GM23338 (cell line): ENCODE measurements around the gene SLC17A7. TPM values are rescaled to one million over a fixed set of nuclear protein-coding genes. Genes with fewer than 3 reads are reported as not detected.
A peak's percentile ranks its signal among the peaks of the same experiment; 100 is the strongest.
"Not testable (repeated sequence)": the region's sequence is repeated elsewhere in the genome, so short reads cannot be mapped to it uniquely, and the experiment has no call there.

Experiments
- ATAC-seq: fragments of 200-7000 bp; cut with Tn5 transposase; 3 replicates; pipeline ENCODE4 v1.9.1; 2020
- DNase-seq: peaks from one replicate; pipeline ENCODE4 v3.0.0-alpha.2; 2015; ENCODE audit warnings: low spot score
- H2AFZ ChIP-seq: fragments of 200-600 bp; sonication (generic); 2 replicates; pipeline ENCODE4 v1.8.0; 2016; ENCODE audit warnings: antibody characterized with exemption, mild to moderate bottlenecking, moderate library complexity
- H3F3A ChIP-seq: fragments of 200-600 bp; sonication (generic); replicated peaks from 2 replicates; pipeline ENCODE4 v1.8.0; 2017; ENCODE audit warnings: antibody characterized with exemption, mixed run types, low read depth
- H3K27ac ChIP-seq: fragments of 200-600 bp; sonication (generic); 2 replicates; pipeline ENCODE4 v1.6.1; 2016; ENCODE audit warnings: low read depth
- H3K27me3 ChIP-seq: fragments of 200-600 bp; sonication (generic); 2 replicates; pipeline ENCODE4 v1.8.0; 2016; ENCODE audit warnings: mild to moderate bottlenecking, mixed run types, moderate library complexity; ENCODE audit not compliant: insufficient read depth
- H3K36me3 ChIP-seq: fragments of 200-600 bp; sonication (generic); 2 replicates; pipeline ENCODE4 v1.8.0; 2016; ENCODE audit warnings: mild to moderate bottlenecking; ENCODE audit not compliant: insufficient read depth
- H3K4me1 ChIP-seq: fragments of 200-600 bp; sonication (generic); 2 replicates; pipeline ENCODE4 v1.8.0; 2016; ENCODE audit warnings: mild to moderate bottlenecking, moderate library complexity; ENCODE audit not compliant: insufficient read depth
- H3K4me2 ChIP-seq: fragments of 200-600 bp; sonication (generic); 2 replicates; pipeline ENCODE4 v1.7.1; 2017; ENCODE audit warnings: mixed run types
- H3K4me3 ChIP-seq: fragments of 200-600 bp; sonication (generic); 2 replicates; pipeline ENCODE4 v1.6.1; 2016; ENCODE audit warnings: mixed run types
- H3K79me2 ChIP-seq: fragments of 200-600 bp; sonication (generic); replicated peaks from 2 replicates; pipeline ENCODE4 v1.8.0; 2017; ENCODE audit warnings: mild to moderate bottlenecking; ENCODE audit not compliant: insufficient read depth
- H3K9me2 ChIP-seq: fragments of 200-600 bp; sonication (generic); 2 replicates; pipeline ENCODE4 v1.8.0; 2017; ENCODE audit not compliant: insufficient read depth
- H4K20me1 ChIP-seq: fragments of 200-600 bp; sonication (generic); replicated peaks from 2 replicates; pipeline ENCODE4 v1.8.0; 2017; ENCODE audit warnings: mild to moderate bottlenecking; ENCODE audit not compliant: insufficient read depth
- H3K27ac Mint-ChIP-seq: 2 replicates; pipeline ENCODE4 v1.8.0; 2020; ENCODE audit warnings: inconsistent platforms, mild to moderate bottlenecking, moderate library complexity, mixed read lengths
- H3K27me3 Mint-ChIP-seq: 3 replicates; pipeline ENCODE4 v1.8.0; 2022; ENCODE audit warnings: low read depth, mild to moderate bottlenecking, moderate library complexity, mixed read lengths, inconsistent platforms; ENCODE audit not compliant: insufficient read depth, poor library complexity
- H3K36me3 Mint-ChIP-seq: 3 replicates; pipeline ENCODE4 v1.8.0; 2021; ENCODE audit warnings: low read depth, mild to moderate bottlenecking, inconsistent platforms, moderate library complexity, mixed read lengths
- H3K4me1 Mint-ChIP-seq: 3 replicates; pipeline ENCODE4 v1.8.0; 2020; ENCODE audit warnings: mild to moderate bottlenecking, inconsistent platforms, mixed read lengths
- H3K4me3 Mint-ChIP-seq: 3 replicates; pipeline ENCODE4 v1.8.0; 2021; ENCODE audit warnings: moderate library complexity, mild to moderate bottlenecking, inconsistent platforms, mixed read lengths
- H3K9me3 Mint-ChIP-seq: 3 replicates; pipeline ENCODE4 v1.8.0; 2020; ENCODE audit warnings: moderate library complexity, mild to moderate bottlenecking, inconsistent platforms, mixed read lengths
- CREB1 ChIP-seq: fragments of 250-450 bp; sonication (Bioruptor Pico); IDR thresholded peaks from 2 replicates; pipeline ENCODE4 v1.5.0; 2020; ENCODE audit warnings: low read depth, mild to moderate bottlenecking, moderate library complexity
- CTCF ChIP-seq, 2 experiments: fragments of 200-600 bp in 1 of 2; sonication (generic) in 1 of 2; conservative IDR thresholded peaks; 2 replicates each; pipeline versions ENCODE4 v1.5.1 to v1.6.1; 2016 to 2017; ENCODE audit warnings: antibody characterized with exemption in 2 of 2, low read depth in 2 of 2, mild to moderate bottlenecking in 2 of 2, moderate library complexity in 1 of 2
- ETS1 ChIP-seq: IDR thresholded peaks from 2 replicates; pipeline ENCODE4 v1.6.1; 2016; ENCODE audit warnings: antibody characterized with exemption
- EZH2 ChIP-seq: fragments of 200-600 bp; sonication (generic); IDR thresholded peaks from one replicate; pipeline ENCODE4 v1.8.0; 2017; ENCODE audit warnings: antibody characterized with exemption, mild to moderate bottlenecking, low read depth; ENCODE audit not compliant: unreplicated experiment
- EZH2phosphoT487 ChIP-seq: fragments of 200-600 bp; sonication (generic); IDR thresholded peaks from one replicate; pipeline ENCODE4 v1.8.1; 2018; ENCODE audit warnings: antibody characterized with exemption; ENCODE audit not compliant: unreplicated experiment
- REST ChIP-seq: IDR thresholded peaks from one replicate; pipeline ENCODE4 v1.6.1; 2018; ENCODE audit warnings: antibody characterized with exemption; ENCODE audit not compliant: unreplicated experiment
- STAT1 ChIP-seq: IDR thresholded peaks from one replicate; pipeline ENCODE4 v1.6.1; 2016; ENCODE audit warnings: antibody characterized with exemption; ENCODE audit not compliant: unreplicated experiment
- polyA plus RNA-seq: library from polyadenylated mRNA; unstranded; fragments of >200 nt; fragmentation: Nextera tagmentation; extraction: Ambion mirVana; gene quantifications from 2 replicates; pipeline ENCODE4 v1.2.1, GENCODE V29; 2016
- total RNA-seq: library from RNA; depleted of rRNA; stranded (reverse); fragments of >200 nt; shearing (Covaris generic); gene quantifications from 2 replicates; pipeline ENCODE4 v1.2.3, GENCODE V29; 2014

Gene SLC17A7
- total and polyA plus RNA-seq, 2 experiments from 2014 or later = 0.90 to 1.5 TPM

GRCh38 chr19:49445997-49446396 is 4.7 kb upstream of the SLC17A7 start:
- H3K9me2 ChIP-seq = no peaks in the 10 kb centered on the region
- H3K36me3 ChIP-seq = peaks cover 4% of the 10 kb centered on the region; the same call in 1 of the 2 replicates
- H3K27ac Mint-ChIP-seq = peak overlapping the region; percentile 41; the same call in 1 of the 2 replicates
- no peak for TF ChIP-seq EZH2
- peak in 1 of 2 experiments; percentile 21; a peak in 2 of 4 replicates for TF ChIP-seq CTCF (conservative IDR thresholded peaks at IDR 0.05; ENCODE audit: low read depth in 2 of 2)
- H4K20me1 ChIP-seq = peaks cover 8% of the 10 kb centered on the region; the same call in 1 of the 2 replicates
- no peak overlapping the region for H3K4me2 ChIP-seq
- peaks cover 23% of the 10 kb centered on the region for H3F3A ChIP-seq
- peaks cover 52% of the 10 kb centered on the region for H3K27me3 Mint-ChIP-seq
- no peak overlapping the region for H3K27ac ChIP-seq
- H3K36me3 Mint-ChIP-seq = peaks cover 49% of the 10 kb centered on the region
- DNase-seq (peak; percentile 31), ATAC-seq (no peak)
- peaks cover 24% of the 10 kb centered on the region for H3K4me1 ChIP-seq
- peaks cover 10% of the 10 kb centered on the region for H3K79me2 ChIP-seq
- peaks cover 9% of the 10 kb centered on the region for H3K27me3 ChIP-seq
- H3K4me1 Mint-ChIP-seq = peaks cover 35% of the 10 kb centered on the region
- no peak overlapping the region for H3K4me3 ChIP-seq
- H3K4me3 Mint-ChIP-seq = no peak overlapping the region
- no peaks in the 10 kb centered on the region for H3K9me3 Mint-ChIP-seq
- no peak overlapping the region for H2AFZ ChIP-seq

GRCh38 chr19:49444100-49444700 is 2.9 kb upstream of the SLC17A7 start:
- H3K9me3 Mint-ChIP-seq, H3K36me3 ChIP-seq, H3K27ac Mint-ChIP-seq, DNase-seq, H3K4me3 ChIP-seq, H3K79me2 ChIP-seq, ATAC-seq, H3K9me2 ChIP-seq, H4K20me1 ChIP-seq, H2AFZ ChIP-seq, H3K27ac ChIP-seq, H3K4me2 ChIP-seq: not testable (repeated sequence)
- Mint-ChIP-seq H3K36me3 (peaks cover 34% of the 10 kb centered on the region), H3K4me1 (peaks cover 35% of the 10 kb centered on the region), H3K4me3 (peak overlapping the region; percentile 66; the same call in 2 of the 3 replicates), H3K27me3 (peaks cover 65% of the 10 kb centered on the region)
- peaks cover 27% of the 10 kb centered on the region for H3K27me3 ChIP-seq
- peaks cover 23% of the 10 kb centered on the region for H3K4me1 ChIP-seq
- H3F3A ChIP-seq = peaks cover 25% of the 10 kb centered on the region

- TF ChIP-seq STAT1 (no peak), CTCF (conservative IDR thresholded peaks at IDR 0.05; ENCODE audit: low read depth in 2 of 2) (peak; percentile 80 to 92), REST (peak; percentile 5), CREB1 (CRISPR knock-in tag) (peak; percentile 72), EZH2phosphoT487 (no peak), ETS1 (peak; percentile 99)
- Histone ChIP-seq H2AFZ (peak overlapping the region; percentile 100), H4K20me1 (peaks cover 4% of the 10 kb centered on the region; the same call in 1 of the 2 replicates), H3K4me1 (peaks cover 21% of the 10 kb centered on the region), H3K4me2 (peak overlapping the region; percentile 99), H3F3A (peaks cover 23% of the 10 kb centered on the region), H3K9me2 (no peaks in the 10 kb centered on the region), H3K36me3 (peaks cover 3% of the 10 kb centered on the region; the same call in 1 of the 2 replicates), H3K4me3 (peak overlapping the region; percentile 94), H3K79me2 (no peaks in the 10 kb centered on the region), H3K27ac (peak overlapping the region; percentile 93; the same call in 1 of the 2 replicates), H3K27me3 (peaks cover 34% of the 10 kb centered on the region)
- H3K36me3 Mint-ChIP-seq = peaks cover 27% of the 10 kb centered on the region
- H3K4me1 Mint-ChIP-seq = peaks cover 32% of the 10 kb centered on the region
- ATAC-seq = peak; percentile 66
- peaks cover 5% of the 10 kb centered on the region; the same call in 2 of the 3 replicates for H3K9me3 Mint-ChIP-seq
- peaks cover 69% of the 10 kb centered on the region for H3K27me3 Mint-ChIP-seq
- H3K4me3 Mint-ChIP-seq = peak overlapping the region; percentile 66
- DNase-seq = peak; percentile 98
- no peak overlapping the region for H3K27ac Mint-ChIP-seq
Observed at GRCh38 chr19:49443366-49444099, 2.2 kb upstream of the SLC17A7 start.
